HCT116 (cell line): ENCODE data around the gene C1orf174. TPM values are rescaled to one million over a fixed set of nuclear protein-coding genes. Genes with fewer than 3 reads are reported as not detected.

Experiments used
- ATAC-seq: fragments of 200-7000 bp; cut with Tn5 transposase; 2 replicates; pipeline ENCODE4 v1.9.1; 2020; ENCODE audit warnings: mild to moderate bottlenecking, moderate library complexity
- BruUV-seq: library from RNA; stranded (reverse); fragments of 400-500 nt; replicated peaks from 2 replicates; lab custom pipeline; 2021; lab: Mats Ljungman, UMichigan
- CTCF ChIA-PET: fragments of 300-600 bp; sonication (Branson Sonifier 250); formaldehyde crosslinking; loops from one replicate; lab custom pipeline; 2021; ENCODE audit warnings: antibody characterized with exemption; lab: Charles Lee
- POLR2A ChIA-PET: fragments of 300-600, 350-600 bp; sonication (Branson Sonifier 250); formaldehyde crosslinking; loops from one replicate; lab custom pipeline; 2021; ENCODE audit warnings: antibody characterized with exemption; lab: Charles Lee
- RAD21 ChIA-PET, 2 experiments: fragments of 300-600 bp; sonication (Branson Sonifier 250); formaldehyde crosslinking; loops; one replicate each; lab custom pipeline; 2023; ENCODE audit warnings: low total read pairs in 2 of 2; ENCODE audit not compliant: uncharacterized antibody in 2 of 2, unreplicated experiment in 2 of 2, low non-redundant PET in 1 of 2; lab: Charles Lee
- DNase-seq: peaks from one replicate; pipeline ENCODE4 v3.0.0-alpha.2; 2010; ENCODE audit warnings: low read depth, low spot score
- H2AFZ ChIP-seq: fragments of 200-600 bp; shearing (Covaris generic), sonication (generic); 2 replicates; pipeline ENCODE4 v1.6.1; 2017; ENCODE audit warnings: low read depth, mixed run types, mixed read lengths, antibody characterized with exemption, low read length; ENCODE audit not compliant: poor library complexity, severe bottlenecking
- H3K27ac ChIP-seq: 2 replicates; pipeline ENCODE4 v1.5.1; 2012; ENCODE audit warnings: low read depth, low read length
- H3K27me3 ChIP-seq: fragments of 200-600 bp; sonication (generic); 2 replicates; pipeline ENCODE4 v1.6.1; 2016; ENCODE audit warnings: mixed run types, low read length, mixed read lengths; ENCODE audit not compliant: insufficient read depth
- H3K36me3 ChIP-seq, 2 experiments: fragments of 200-500 bp in 1 of 2; fragments of 200-600 bp in 1 of 2; sonication (Bioruptor generic) in 1 of 2; sonication (generic) in 1 of 2; 2 replicates each; pipeline versions ENCODE4 v1.5.1 to v1.6.1; 2014 to 2016; ENCODE audit warnings: low read length in 2 of 2, inconsistent platforms in 1 of 2, mixed read lengths in 1 of 2, mixed run types in 1 of 2; ENCODE audit not compliant: insufficient read depth in 2 of 2, control insufficient read depth in 1 of 2
- H3K4me1 ChIP-seq, 2 experiments: fragments of 200-600 bp in 1 of 2; sonication (generic) in 1 of 2; 2 replicates each; pipeline versions ENCODE4 v1.5.1 to v1.6.1; 2012 to 2017; ENCODE audit warnings: low read length in 2 of 2, inconsistent platforms in 1 of 2, mild to moderate bottlenecking in 1 of 2, mixed read lengths in 1 of 2, mixed run types in 1 of 2, moderate library complexity in 1 of 2; ENCODE audit not compliant: insufficient read depth in 2 of 2, control insufficient read depth in 1 of 2
- H3K4me2 ChIP-seq: fragments of 200-600 bp; sonication (generic); 2 replicates; pipeline ENCODE4 v1.6.1; 2017; ENCODE audit warnings: mixed run types, low read length, mixed read lengths
- H3K4me3 ChIP-seq, 2 experiments: fragments of 200-600 bp in 1 of 2; sonication (generic) in 1 of 2; replicated peaks in 1 of 2; 2 replicates each; pipeline ENCODE4 v1.5.1; 2011 to 2016; ENCODE audit warnings: low read length in 2 of 2, control low read depth in 1 of 2, low read depth in 1 of 2, mild to moderate bottlenecking in 1 of 2, mixed read lengths in 1 of 2, mixed run types in 1 of 2
- H3K79me2 ChIP-seq: fragments of 200-600 bp; sonication (generic); 2 replicates; pipeline ENCODE4 v1.6.1; 2017; ENCODE audit warnings: mild to moderate bottlenecking, mixed run types, low read length, moderate library complexity, mixed read lengths; ENCODE audit not compliant: insufficient read depth
- H3K9ac ChIP-seq: fragments of 200-600 bp; sonication (generic); 2 replicates; pipeline ENCODE4 v1.6.1; 2016; ENCODE audit warnings: low read length, mixed read lengths
- H3K9me2 ChIP-seq: fragments of 200-600 bp; sonication (generic), shearing (Covaris generic); 2 replicates; pipeline ENCODE4 v1.6.1; 2017; ENCODE audit warnings: mixed run types, mild to moderate bottlenecking, moderate library complexity; ENCODE audit not compliant: insufficient read depth
- H3K9me3 ChIP-seq, 2 experiments: fragments of 200-500 bp in 1 of 2; fragments of 200-600 bp in 1 of 2; sonication (Bioruptor generic) in 1 of 2; sonication (generic) in 1 of 2; 2 replicates each; pipeline ENCODE4 v1.6.1; 2014 to 2017; ENCODE audit warnings: low read length in 2 of 2, mixed read lengths in 2 of 2, inconsistent platforms in 1 of 2, low read depth in 1 of 2, mild to moderate bottlenecking in 1 of 2, mixed run types in 1 of 2, moderate library complexity in 1 of 2; ENCODE audit not compliant: control insufficient read depth in 1 of 2, insufficient read depth in 1 of 2
- H4K20me1 ChIP-seq: fragments of 200-600 bp; sonication (generic), shearing (Covaris generic); 2 replicates; pipeline ENCODE4 v1.6.1; 2017; ENCODE audit warnings: mixed run types, mild to moderate bottlenecking, moderate library complexity; ENCODE audit not compliant: insufficient read depth
- ELF1 ChIP-seq: IDR thresholded peaks from 2 replicates; pipeline ENCODE4 v1.6.1; 2012; ENCODE audit warnings: low read depth, borderline replicate concordance
- FOSL1 ChIP-seq: IDR thresholded peaks from 2 replicates; pipeline ENCODE4 v1.6.1; 2012; ENCODE audit warnings: low read depth
- JUND ChIP-seq: IDR thresholded peaks from 2 replicates; pipeline ENCODE4 v1.6.1; 2012
- MAX ChIP-seq: IDR thresholded peaks from 2 replicates; pipeline ENCODE4 v1.6.1; 2012
- SIN3A ChIP-seq: IDR thresholded peaks from 2 replicates; pipeline ENCODE4 v1.6.1; 2012; ENCODE audit warnings: low read depth
- SP1 ChIP-seq: IDR thresholded peaks from 2 replicates; pipeline ENCODE4 v1.6.1; 2012; ENCODE audit warnings: low read depth
- SRF ChIP-seq: IDR thresholded peaks from 2 replicates; pipeline ENCODE4 v1.6.1; 2012; ENCODE audit warnings: low read depth
- intact Hi-C: fragments of 100-400 bp; cut with micrococcal nuclease; formaldehyde crosslinking; loops from 2 replicates; pipeline ENCODE4 v1.10.0; 2022
- total RNA-seq: library from RNA; stranded (reverse); gene quantifications from one replicate; pipeline ENCODE4 v1.2.1, GENCODE V29; 2021; ENCODE audit not compliant: unreplicated experiment

C1orf174 gene
- total RNA-seq, 1 experiment from 2014 or later: 33.7 TPM

GRCh38 chr1:3874736-3875135, 25.3 kb downstream of the C1orf174 start:
- TF ChIP-seq JUND: no peak
- no peak for TF ChIP-seq ELF1
- TF ChIP-seq SP1: no peak
- no peak for TF ChIP-seq SIN3A
- BruUV-seq: no TSS peak
- Histone ChIP-seq H2AFZ (no peak overlapping the region), H3K9me2 (no peaks in the 10 kb centered on the region), H3K79me2 (no peaks in the 10 kb centered on the region), H3K27ac (no peak overlapping the region), H4K20me1 (no peaks in the 10 kb centered on the region), H3K4me2 (no peak overlapping the region), H3K4me3 (no peak overlapping the region), H3K4me1 (no peaks in the 10 kb centered on the region), H3K27me3 (no peaks in the 10 kb centered on the region), H3K9ac (no peak overlapping the region), H3K36me3 (peaks cover 0 to 13% of the 10 kb centered on the region in 2 experiments; a peak in 3 of 4 replicates), H3K9me3 (peaks cover 3 to 5% of the 10 kb centered on the region in 2 experiments; a peak in 2 of 4 replicates)
- ATAC-seq (no peak), DNase-seq (no peak)
- RAD21 ChIA-PET: no interaction called here
- POLR2A ChIA-PET: no interaction called here
- intact Hi-C loops: no loop called here
- CTCF ChIA-PET: no interaction called here

- no peak overlapping the region for H3K4me3 ChIP-seq
- H3K9me2 ChIP-seq: no peaks in the 10 kb centered on the region
- H2AFZ ChIP-seq: no peak overlapping the region
- DNase-seq (no peak), ATAC-seq (no peak)
- H3K4me1 ChIP-seq: no peaks in the 10 kb centered on the region
- RAD21 ChIA-PET: no interaction called here
- no peaks in the 10 kb centered on the region; a peak in 1 of 4 replicates for H3K9me3 ChIP-seq
- CTCF ChIA-PET: no interaction called here
- TF ChIP-seq MAX (no peak), FOSL1 (no peak), SRF (no peak)
- H3K4me2 ChIP-seq: no peak overlapping the region
- peaks cover 0 to 23% of the 10 kb centered on the region in 2 experiments; a peak in 3 of 4 replicates for H3K36me3 ChIP-seq
- H4K20me1 ChIP-seq: no peaks in the 10 kb centered on the region
- no peak overlapping the region for H3K9ac ChIP-seq
- no TSS peak for BruUV-seq
- no peaks in the 10 kb centered on the region for H3K79me2 ChIP-seq
- no peaks in the 10 kb centered on the region for H3K27me3 ChIP-seq
- no peak overlapping the region for H3K27ac ChIP-seq
- POLR2A ChIA-PET: no interaction called here
- intact Hi-C loops: no loop called here
Measured at GRCh38 chr1:3872546-3872945, 27.5 kb downstream of the C1orf174 start.
